Activated naive CD4-positive, alpha-beta T cell treated with anti-CD3 and anti-CD28 coated beads for 36 hours (primary cell): ENCODE measurements around the gene TOPBP1. TPM values are rescaled to one million over a fixed set of nuclear protein-coding genes. Genes with fewer than 3 reads are reported as not detected.
A peak's percentile ranks its signal among the peaks of the same experiment; 100 is the strongest.

Experiments
- CTCF ChIA-PET: fragments of 350-600 bp; sonication (Branson Sonifier 250); formaldehyde crosslinking; loops from one replicate; lab custom pipeline; 2021; ENCODE audit warnings: antibody characterized with exemption; lab: Charles Lee
- DNase-seq: peaks from one replicate; pipeline ENCODE4 v3.0.0-alpha.2; 2020
- H3K27ac Mint-ChIP-seq: one replicate; pipeline ENCODE4 v1.8.0; 2021; ENCODE audit warnings: mild to moderate bottlenecking, mixed read lengths
- H3K27me3 Mint-ChIP-seq: one replicate; pipeline ENCODE4 v1.8.0; 2021; ENCODE audit warnings: low read depth, mixed read lengths
- H3K36me3 Mint-ChIP-seq: one replicate; pipeline ENCODE4 v1.8.0; 2021; ENCODE audit warnings: low read depth, mixed read lengths
- H3K4me1 Mint-ChIP-seq: one replicate; pipeline ENCODE4 v1.8.0; 2021; ENCODE audit warnings: low read depth, mixed read lengths
- H3K4me3 Mint-ChIP-seq: one replicate; pipeline ENCODE4 v1.8.0; 2021; ENCODE audit warnings: mild to moderate bottlenecking, moderate library complexity, mixed read lengths
- H3K9me3 Mint-ChIP-seq: one replicate; pipeline ENCODE4 v1.8.0; 2021; ENCODE audit warnings: mixed read lengths
- intact Hi-C: fragments of 100-400 bp; cut with micrococcal nuclease; formaldehyde crosslinking; loops from one replicate; pipeline ENCODE4 v1.15.1; 2023
- total RNA-seq, 2 experiments: library from RNA; stranded (reverse); gene quantifications; one replicate each; pipeline ENCODE4 v1.2.3, GENCODE V29; 2021

Gene TOPBP1
- total RNA-seq, 2 experiments from 2014 or later, result 65.4 to 65.8 TPM

- H3K9me3 Mint-ChIP-seq, result no peaks in the 10 kb centered on the region
- H3K4me3 Mint-ChIP-seq, result peak overlapping the region; percentile 86
- peaks cover 56% of the 10 kb centered on the region for H3K4me1 Mint-ChIP-seq
- no peaks in the 10 kb centered on the region for H3K27me3 Mint-ChIP-seq
- CTCF ChIA-PET, result interaction anchor here (0.6 to 3.8 kb wide), 4 partner anchors 87 to 216 kb away, joined by 3 to 23 read pairs (median 4); partner anchors contain the start of gene TOPBP1
- peaks cover 49% of the 10 kb centered on the region for H3K36me3 Mint-ChIP-seq
- intact Hi-C loops, result loop anchor here (1.0 to 5.0 kb wide), 5 partner anchors 21 to 720 kb away; no protein-coding TSS in a partner anchor
- peak overlapping the region; percentile 94 for H3K27ac Mint-ChIP-seq
- peak; percentile 85 for DNase-seq
These were observed 87.4 kb downstream of the TOPBP1 start for GRCh38 chr3:133574260-133574881.

- no peaks in the 10 kb centered on the region for H3K9me3 Mint-ChIP-seq
- intact Hi-C loops, result loop anchor here (1.0 to 5.0 kb wide), 15 partner anchors 22 to 1156 kb away; partner anchors contain the start of genes ANAPC13, DNAJC13, NPHP3 and SRPRB
- no peaks in the 10 kb centered on the region for H3K27me3 Mint-ChIP-seq
- no peak for DNase-seq
- peak within 1 kb of the TSS; percentile 87 for H3K4me3 Mint-ChIP-seq
- H3K36me3 Mint-ChIP-seq, result peaks cover 43% of the 10 kb centered on the region
- CTCF ChIA-PET, result interaction anchor here (1.0 to 3.8 kb wide), 4 partner anchors 86 to 847 kb away, joined by 3 to 23 read pairs (median 4); partner anchors contain the start of gene TOPBP1
- H3K4me1 Mint-ChIP-seq, result peaks cover 49% of the 10 kb centered on the region
- H3K27ac Mint-ChIP-seq, result peak within 1 kb of the TSS; percentile 100
These were observed 88.0 kb downstream of the TOPBP1 start, which contains the start of gene CDV3 for GRCh38 chr3:133573629-133574194. TSS of gene CDV3 (plus strand) at chr3:133573686. CDS start at chr3:133574045, 359 bp downstream.

GRCh38 chr3:133573054-133573628 is 88.6 kb downstream of the TOPBP1 start:
- peaks cover 43% of the 10 kb centered on the region for H3K4me1 Mint-ChIP-seq
- peak overlapping the region; percentile 87 for H3K4me3 Mint-ChIP-seq
- H3K36me3 Mint-ChIP-seq, result peaks cover 37% of the 10 kb centered on the region
- H3K9me3 Mint-ChIP-seq, result no peaks in the 10 kb centered on the region
- peak; percentile 100 for DNase-seq
- H3K27ac Mint-ChIP-seq, result peak overlapping the region; percentile 100
- no peaks in the 10 kb centered on the region for H3K27me3 Mint-ChIP-seq
- CTCF ChIA-PET, result interaction anchor here (1.0 to 3.8 kb wide), 3 partner anchors 9 to 846 kb away, joined by 3 to 23 read pairs (median 3); no protein-coding TSS in a partner anchor
- intact Hi-C loops, result loop anchor here (1.0 to 5.0 kb wide), 12 partner anchors 67 to 1156 kb away; partner anchors contain the start of genes ANAPC13, DNAJC13, NPHP3 and SRPRB

- Mint-ChIP-seq H3K27me3 (no peaks in the 10 kb centered on the region), H3K27ac (peak overlapping the region; percentile 100), H3K4me1 (peaks cover 36% of the 10 kb centered on the region), H3K9me3 (no peaks in the 10 kb centered on the region), H3K4me3 (peak overlapping the region; percentile 87), H3K36me3 (peaks cover 30% of the 10 kb centered on the region)
- intact Hi-C loops, result loop anchor here (1.0 to 5.0 kb wide), 12 partner anchors 66 to 1155 kb away; partner anchors contain the start of genes ANAPC13, DNAJC13, NPHP3 and SRPRB
- CTCF ChIA-PET, result interaction anchor here (1.0 to 3.8 kb wide), 4 partner anchors 9 to 846 kb away, joined by 3 to 23 read pairs (median 4); no protein-coding TSS in a partner anchor
- DNase-seq, result peak; percentile 15
These were observed 89.3 kb downstream of the TOPBP1 start for GRCh38 chr3:133572158-133573053.

GRCh38 chr3:133570937-133571320 is 90.8 kb downstream of the TOPBP1 start:
- no peak for DNase-seq
- intact Hi-C loops, result loop anchor here (5.0 kb wide), 2 partner anchors 356 to 666 kb away; no protein-coding TSS in a partner anchor
- H3K9me3 Mint-ChIP-seq, result no peaks in the 10 kb centered on the region
- CTCF ChIA-PET, result interaction anchor here (1.6 kb wide), 1 partner anchor 63 kb away, joined by 3 read pairs; no protein-coding TSS in a partner anchor
- peaks cover 15% of the 10 kb centered on the region for H3K36me3 Mint-ChIP-seq
- no peak overlapping the region for H3K27ac Mint-ChIP-seq
- no peaks in the 10 kb centered on the region for H3K27me3 Mint-ChIP-seq
- no peak overlapping the region for H3K4me3 Mint-ChIP-seq
- H3K4me1 Mint-ChIP-seq, result peaks cover 23% of the 10 kb centered on the region

- H3K36me3 Mint-ChIP-seq, result peaks cover 10% of the 10 kb centered on the region
- H3K4me1 Mint-ChIP-seq, result peaks cover 20% of the 10 kb centered on the region
- DNase-seq, result no peak
- CTCF ChIA-PET, result interaction anchor here (1.6 to 3.0 kb wide), 2 partner anchors 62 to 81 kb away, joined by 3 to 19 read pairs; no protein-coding TSS in a partner anchor
- H3K4me3 Mint-ChIP-seq, result no peak overlapping the region
- intact Hi-C loops, result loop anchor here (5.0 kb wide), 2 partner anchors 357 to 667 kb away; no protein-coding TSS in a partner anchor
- no peaks in the 10 kb centered on the region for H3K9me3 Mint-ChIP-seq
- H3K27ac Mint-ChIP-seq, result peak overlapping the region; percentile 30
- H3K27me3 Mint-ChIP-seq, result no peaks in the 10 kb centered on the region
These were observed 91.4 kb downstream of the TOPBP1 start for GRCh38 chr3:133570139-133570936.

GRCh38 chr3:133568294-133569014 is 93.3 kb downstream of the TOPBP1 start:
- Mint-ChIP-seq H3K9me3 (no peaks in the 10 kb centered on the region), H3K4me3 (no peak overlapping the region)

GRCh38 chr3:133563816-133564215 is 97.9 kb downstream of the TOPBP1 start:
- Mint-ChIP-seq H3K27ac (no peak overlapping the region), H3K9me3 (no peaks in the 10 kb centered on the region), H3K4me1 (no peaks in the 10 kb centered on the region), H3K27me3 (no peaks in the 10 kb centered on the region), H3K36me3 (no peaks in the 10 kb centered on the region), H3K4me3 (no peak overlapping the region)
- intact Hi-C loops, result no loop called here
- no peak for DNase-seq
- CTCF ChIA-PET, result interaction anchor here (0.7 kb wide), 1 partner anchor 9 kb away, joined by 3 read pairs; no protein-coding TSS in a partner anchor

More at GRCh38 chr3:133568294-133569014, 93.3 kb downstream of the TOPBP1 start:
- intact Hi-C loops, result no loop called here
- H3K27me3 Mint-ChIP-seq, result no peaks in the 10 kb centered on the region
- DNase-seq, result no peak
- no peak overlapping the region for H3K27ac Mint-ChIP-seq
- no peaks in the 10 kb centered on the region for H3K36me3 Mint-ChIP-seq
- peaks cover 20% of the 10 kb centered on the region for H3K4me1 Mint-ChIP-seq
- CTCF ChIA-PET, result interaction anchor here (0.5 to 3.0 kb wide), 2 partner anchors 17 to 79 kb away, joined by 3 to 19 read pairs; no protein-coding TSS in a partner anchor

GRCh38 chr3:133563186-133563591 is 98.6 kb downstream of the TOPBP1 start:
- no peaks in the 10 kb centered on the region for H3K27me3 Mint-ChIP-seq
- H3K4me1 Mint-ChIP-seq, result no peaks in the 10 kb centered on the region
- CTCF ChIA-PET, result interaction anchor here (0.7 kb wide), 1 partner anchor 9 kb away, joined by 3 read pairs; no protein-coding TSS in a partner anchor
- DNase-seq, result no peak
- peaks cover 2% of the 10 kb centered on the region for H3K9me3 Mint-ChIP-seq
- H3K4me3 Mint-ChIP-seq, result no peak overlapping the region
- no peaks in the 10 kb centered on the region for H3K36me3 Mint-ChIP-seq
- H3K27ac Mint-ChIP-seq, result no peak overlapping the region
- intact Hi-C loops, result no loop called here

- H3K27me3 Mint-ChIP-seq, result no peaks in the 10 kb centered on the region
- no peaks in the 10 kb centered on the region for H3K36me3 Mint-ChIP-seq
- peaks cover 2% of the 10 kb centered on the region for H3K9me3 Mint-ChIP-seq
- H3K4me1 Mint-ChIP-seq, result no peaks in the 10 kb centered on the region
- no peak overlapping the region for H3K4me3 Mint-ChIP-seq
- CTCF ChIA-PET, result interaction anchor here (0.6 kb wide), 1 partner anchor 18 kb away, joined by 3 read pairs; no protein-coding TSS in a partner anchor
- no peak for DNase-seq
- no peak overlapping the region for H3K27ac Mint-ChIP-seq
- intact Hi-C loops, result no loop called here
These were observed 99.4 kb downstream of the TOPBP1 start for GRCh38 chr3:133562376-133562775.
